HCT116 (cell line): ENCODE data around the gene F2RL3. TPM values are rescaled to one million over a fixed set of nuclear protein-coding genes. Genes with fewer than 3 reads are reported as not detected.

ENCODE experiments used
- ATAC-seq: fragments of 200-7000 bp; cut with Tn5 transposase; 2 replicates; pipeline ENCODE4 v1.9.1; 2020; ENCODE audit warnings: mild to moderate bottlenecking, moderate library complexity
- BruUV-seq: library from RNA; stranded (reverse); fragments of 400-500 nt; replicated peaks from 2 replicates; lab custom pipeline; 2021; lab: Mats Ljungman, UMichigan
- CTCF ChIA-PET: fragments of 300-600 bp; sonication (Branson Sonifier 250); formaldehyde crosslinking; loops from one replicate; lab custom pipeline; 2021; ENCODE audit warnings: antibody characterized with exemption; lab: Charles Lee
- POLR2A ChIA-PET: fragments of 300-600, 350-600 bp; sonication (Branson Sonifier 250); formaldehyde crosslinking; loops from one replicate; lab custom pipeline; 2021; ENCODE audit warnings: antibody characterized with exemption; lab: Charles Lee
- RAD21 ChIA-PET, 2 experiments: fragments of 300-600 bp; sonication (Branson Sonifier 250); formaldehyde crosslinking; loops; one replicate each; lab custom pipeline; 2023; ENCODE audit warnings: low total read pairs in 2 of 2; ENCODE audit not compliant: uncharacterized antibody in 2 of 2, unreplicated experiment in 2 of 2, low non-redundant PET in 1 of 2; lab: Charles Lee
- DNase-seq: peaks from one replicate; pipeline ENCODE4 v3.0.0-alpha.2; 2010; ENCODE audit warnings: low read depth, low spot score
- H2AFZ ChIP-seq: fragments of 200-600 bp; shearing (Covaris generic), sonication (generic); 2 replicates; pipeline ENCODE4 v1.6.1; 2017; ENCODE audit warnings: low read depth, mixed run types, mixed read lengths, antibody characterized with exemption, low read length; ENCODE audit not compliant: poor library complexity, severe bottlenecking
- H3K27ac ChIP-seq: 2 replicates; pipeline ENCODE4 v1.5.1; 2012; ENCODE audit warnings: low read depth, low read length
- H3K27me3 ChIP-seq: fragments of 200-600 bp; sonication (generic); 2 replicates; pipeline ENCODE4 v1.6.1; 2016; ENCODE audit warnings: mixed run types, low read length, mixed read lengths; ENCODE audit not compliant: insufficient read depth
- H3K36me3 ChIP-seq, 2 experiments: fragments of 200-500 bp in 1 of 2; fragments of 200-600 bp in 1 of 2; sonication (Bioruptor generic) in 1 of 2; sonication (generic) in 1 of 2; 2 replicates each; pipeline versions ENCODE4 v1.5.1 to v1.6.1; 2014 to 2016; ENCODE audit warnings: low read length in 2 of 2, inconsistent platforms in 1 of 2, mixed read lengths in 1 of 2, mixed run types in 1 of 2; ENCODE audit not compliant: insufficient read depth in 2 of 2, control insufficient read depth in 1 of 2
- H3K4me1 ChIP-seq, 2 experiments: fragments of 200-600 bp in 1 of 2; sonication (generic) in 1 of 2; 2 replicates each; pipeline versions ENCODE4 v1.5.1 to v1.6.1; 2012 to 2017; ENCODE audit warnings: low read length in 2 of 2, inconsistent platforms in 1 of 2, mild to moderate bottlenecking in 1 of 2, mixed read lengths in 1 of 2, mixed run types in 1 of 2, moderate library complexity in 1 of 2; ENCODE audit not compliant: insufficient read depth in 2 of 2, control insufficient read depth in 1 of 2
- H3K4me2 ChIP-seq: fragments of 200-600 bp; sonication (generic); 2 replicates; pipeline ENCODE4 v1.6.1; 2017; ENCODE audit warnings: mixed run types, low read length, mixed read lengths
- H3K4me3 ChIP-seq, 2 experiments: fragments of 200-600 bp in 1 of 2; sonication (generic) in 1 of 2; replicated peaks in 1 of 2; 2 replicates each; pipeline ENCODE4 v1.5.1; 2011 to 2016; ENCODE audit warnings: low read length in 2 of 2, control low read depth in 1 of 2, low read depth in 1 of 2, mild to moderate bottlenecking in 1 of 2, mixed read lengths in 1 of 2, mixed run types in 1 of 2
- H3K79me2 ChIP-seq: fragments of 200-600 bp; sonication (generic); 2 replicates; pipeline ENCODE4 v1.6.1; 2017; ENCODE audit warnings: mild to moderate bottlenecking, mixed run types, low read length, moderate library complexity, mixed read lengths; ENCODE audit not compliant: insufficient read depth
- H3K9ac ChIP-seq: fragments of 200-600 bp; sonication (generic); 2 replicates; pipeline ENCODE4 v1.6.1; 2016; ENCODE audit warnings: low read length, mixed read lengths
- H3K9me2 ChIP-seq: fragments of 200-600 bp; sonication (generic), shearing (Covaris generic); 2 replicates; pipeline ENCODE4 v1.6.1; 2017; ENCODE audit warnings: mixed run types, mild to moderate bottlenecking, moderate library complexity; ENCODE audit not compliant: insufficient read depth
- H3K9me3 ChIP-seq, 2 experiments: fragments of 200-500 bp in 1 of 2; fragments of 200-600 bp in 1 of 2; sonication (Bioruptor generic) in 1 of 2; sonication (generic) in 1 of 2; 2 replicates each; pipeline ENCODE4 v1.6.1; 2014 to 2017; ENCODE audit warnings: low read length in 2 of 2, mixed read lengths in 2 of 2, inconsistent platforms in 1 of 2, low read depth in 1 of 2, mild to moderate bottlenecking in 1 of 2, mixed run types in 1 of 2, moderate library complexity in 1 of 2; ENCODE audit not compliant: control insufficient read depth in 1 of 2, insufficient read depth in 1 of 2
- H4K20me1 ChIP-seq: fragments of 200-600 bp; sonication (generic), shearing (Covaris generic); 2 replicates; pipeline ENCODE4 v1.6.1; 2017; ENCODE audit warnings: mixed run types, mild to moderate bottlenecking, moderate library complexity; ENCODE audit not compliant: insufficient read depth
- EGR1 ChIP-seq: IDR thresholded peaks from 2 replicates; pipeline ENCODE4 v1.6.1; 2012; ENCODE audit warnings: low read depth
- EZH2phosphoT487 ChIP-seq: fragments of 200-600 bp; IDR thresholded peaks from 2 replicates; pipeline ENCODE4 v1.6.1; 2018; ENCODE audit warnings: antibody characterized with exemption, borderline replicate concordance
- FOSL1 ChIP-seq: IDR thresholded peaks from 2 replicates; pipeline ENCODE4 v1.6.1; 2012; ENCODE audit warnings: low read depth
- JUND ChIP-seq: IDR thresholded peaks from 2 replicates; pipeline ENCODE4 v1.6.1; 2012
- SRF ChIP-seq: IDR thresholded peaks from 2 replicates; pipeline ENCODE4 v1.6.1; 2012; ENCODE audit warnings: low read depth
- TCF7L2 ChIP-seq: IDR thresholded peaks from 2 replicates; pipeline ENCODE4 v1.7.0; 2011; ENCODE audit warnings: borderline replicate concordance, inconsistent platforms; ENCODE audit not compliant: insufficient read depth, insufficient read length; ENCODE audit errors: extremely low read depth
- ZBTB33 ChIP-seq: IDR thresholded peaks from 2 replicates; pipeline ENCODE4 v1.6.1; 2011; ENCODE audit warnings: mild to moderate bottlenecking, low read length, moderate library complexity; ENCODE audit not compliant: insufficient replicate concordance; ENCODE audit errors: extremely low read depth
- ZNF274 ChIP-seq: fragments of 200-500 bp; sonication (Bioruptor generic); IDR thresholded peaks from 2 replicates; pipeline ENCODE4 v1.6.1; 2014; ENCODE audit warnings: mild to moderate bottlenecking, low read depth, low read length, inconsistent platforms
- intact Hi-C: fragments of 100-400 bp; cut with micrococcal nuclease; formaldehyde crosslinking; loops from 2 replicates; pipeline ENCODE4 v1.10.0; 2022
- total RNA-seq: library from RNA; stranded (reverse); gene quantifications from one replicate; pipeline ENCODE4 v1.2.1, GENCODE V29; 2021; ENCODE audit not compliant: unreplicated experiment
- TF ChIP-seq, protein P1 (sequence below): IDR thresholded peaks from 2 replicates; pipeline ENCODE4 v1.6.1; 2012

The F2RL3 gene
- total RNA-seq, 1 experiment from 2014 or later, result 0.10 TPM

DNA sequence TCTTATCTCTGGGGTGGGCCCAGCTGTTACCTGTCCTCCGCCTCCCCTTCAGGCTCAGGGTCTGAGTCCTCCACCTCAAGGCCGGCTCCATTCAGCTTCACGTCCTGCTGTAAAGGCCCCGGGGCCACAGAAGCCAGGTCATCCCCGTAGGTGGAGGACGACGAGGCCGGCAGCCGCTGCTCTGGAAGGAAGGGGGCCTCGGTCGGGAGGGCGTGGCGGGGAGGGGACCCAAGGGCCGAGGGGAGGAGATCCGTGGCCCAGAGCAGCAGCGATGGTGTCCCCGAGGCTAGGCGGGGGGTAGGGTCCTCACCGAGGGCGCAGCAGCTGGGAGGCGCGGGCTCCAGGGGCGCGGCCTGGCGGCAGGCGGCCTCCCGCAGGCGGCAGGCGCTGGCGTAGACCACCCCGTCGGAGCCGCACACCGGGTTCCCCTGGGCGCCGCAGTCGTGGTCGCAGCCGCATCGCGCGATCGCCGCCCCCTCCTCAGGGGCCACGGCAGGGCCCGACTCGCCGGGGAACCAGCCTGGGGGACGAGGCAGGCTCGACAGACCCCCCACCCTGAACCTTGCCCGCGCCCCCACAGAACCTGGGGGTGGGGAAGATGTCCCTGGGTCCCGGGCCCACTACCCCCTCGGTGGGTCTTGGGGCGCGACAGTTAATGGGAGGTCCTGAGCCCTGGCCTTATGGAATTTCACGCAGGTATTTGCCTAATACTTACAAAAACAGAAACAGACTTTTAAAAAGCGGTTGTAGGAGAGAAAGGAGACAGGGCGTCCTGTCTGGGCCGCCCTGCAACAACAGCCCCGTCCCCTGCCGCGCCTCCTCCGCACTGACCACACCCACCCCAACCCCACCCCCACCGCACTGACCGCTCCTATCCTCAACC is 7.6 kb downstream of the F2RL3 start:
- BruUV-seq, result no TSS peak
- ATAC-seq, result no peak; the same call in 1 of the 2 replicates

More for the DNA sequence above, 7.6 kb downstream of the F2RL3 start:
- TF ChIP-seq JUND, result no peak
- no peak for TF ChIP-seq ZBTB33
- no peak for TF ChIP-seq ZNF274
- TF ChIP-seq, protein P1, sequence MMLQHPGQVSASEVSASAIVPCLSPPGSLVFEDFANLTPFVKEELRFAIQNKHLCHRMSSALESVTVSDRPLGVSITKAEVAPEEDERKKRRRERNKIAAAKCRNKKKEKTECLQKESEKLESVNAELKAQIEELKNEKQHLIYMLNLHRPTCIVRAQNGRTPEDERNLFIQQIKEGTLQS, result no peak
- TF ChIP-seq SRF, result no peak
- TF ChIP-seq FOSL1, result no peak
- TF ChIP-seq EGR1, result no peak
- no peak for TF ChIP-seq EZH2phosphoT487
- TF ChIP-seq TCF7L2, result no peak
- peaks cover 2 to 8% of the 10 kb centered on the region in 2 experiments; a peak in 2 of 4 replicates for H3K4me1 ChIP-seq
- no peak overlapping the region for H2AFZ ChIP-seq
- H3K36me3 ChIP-seq, result no peaks in the 10 kb centered on the region
- H3K27me3 ChIP-seq, result no peaks in the 10 kb centered on the region
- no peak overlapping the region for H3K4me3 ChIP-seq
- no peaks in the 10 kb centered on the region for H3K9me2 ChIP-seq
- ChIA-PET RAD21 (interaction anchor here in 1 of 2 experiments (0.6 kb wide), 1 partner anchor 156 kb away, joined by 5 read pairs; no protein-coding TSS in a partner anchor), CTCF (no interaction called here), POLR2A (no interaction called here)
- peak overlapping the region; percentile 40; the same call in 1 of the 2 replicates for H3K4me2 ChIP-seq
- H3K27ac ChIP-seq, result no peak overlapping the region; the same call in 1 of the 2 replicates
- intact Hi-C loops, result no loop called here
- DNase-seq, result no peak
- H3K9me3 ChIP-seq, result no peaks in the 10 kb centered on the region
- H3K9ac ChIP-seq, result no peak overlapping the region
- H4K20me1 ChIP-seq, result no peaks in the 10 kb centered on the region
- no peaks in the 10 kb centered on the region for H3K79me2 ChIP-seq
